ENCODE data around the gene SELENOW.

SELENOW gene

DNA sequence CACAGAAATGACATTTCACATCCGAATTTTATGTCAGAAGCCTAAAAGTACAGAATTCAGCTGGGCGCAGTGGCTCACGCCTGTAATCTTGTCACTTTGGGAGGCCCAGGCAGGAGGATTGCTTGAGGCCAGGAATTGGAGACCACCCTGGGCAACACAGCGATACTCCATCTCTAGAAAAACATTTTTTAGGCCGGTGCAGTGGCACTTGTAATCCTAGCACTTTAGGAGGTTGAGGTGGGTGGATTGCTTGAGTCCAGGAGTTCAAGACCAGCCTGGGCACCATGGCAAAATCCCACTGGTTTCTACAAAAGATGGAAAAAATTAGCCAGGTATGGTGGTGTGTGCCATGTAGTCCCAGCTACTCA lies 17.9 kb upstream of the SELENOW start:
- Histone ChIP-seq H3F3A (ENCODE audit: low read depth) (no peaks in the 10 kb centered on the region), H3K9ac (ENCODE audit: low read depth, low read length, poor library complexity, severe bottlenecking) (no peak overlapping the region), H4K20me1 (ENCODE audit: insufficient read depth, low read length, poor library complexity, severe bottlenecking) (no peaks in the 10 kb centered on the region), H3K9me2 (replicated peaks; ENCODE audit: low read depth, low read length) (no peaks in the 10 kb centered on the region), H2AFZ (ENCODE audit: low read length) (no peak overlapping the region), H3K4me1 (ENCODE audit: insufficient read depth, low read length, poor library complexity, severe bottlenecking) (peaks cover 3% of the 10 kb centered on the region), H3K79me2 (ENCODE audit: insufficient read depth, low read length) (no peaks in the 10 kb centered on the region; the same call in 1 of the 2 replicates), H3K36me3 (ENCODE audit: insufficient read depth, low read length) (peaks cover 29% of the 10 kb centered on the region; the same call in 1 of the 2 replicates), H3K4me3 (ENCODE audit: low read length, poor library complexity, severe bottlenecking) (no peak overlapping the region), H3K27me3 (ENCODE audit: insufficient read depth, low read length, poor library complexity, severe bottlenecking) (no peaks in the 10 kb centered on the region), H3K4me2 (ENCODE audit: low read depth, low read length, poor library complexity, severe bottlenecking) (no peak overlapping the region), H3K9me3 (ENCODE audit: insufficient read depth, low read depth, low read length) (no peaks in the 10 kb centered on the region)
- TF ChIP-seq, protein P1, sequence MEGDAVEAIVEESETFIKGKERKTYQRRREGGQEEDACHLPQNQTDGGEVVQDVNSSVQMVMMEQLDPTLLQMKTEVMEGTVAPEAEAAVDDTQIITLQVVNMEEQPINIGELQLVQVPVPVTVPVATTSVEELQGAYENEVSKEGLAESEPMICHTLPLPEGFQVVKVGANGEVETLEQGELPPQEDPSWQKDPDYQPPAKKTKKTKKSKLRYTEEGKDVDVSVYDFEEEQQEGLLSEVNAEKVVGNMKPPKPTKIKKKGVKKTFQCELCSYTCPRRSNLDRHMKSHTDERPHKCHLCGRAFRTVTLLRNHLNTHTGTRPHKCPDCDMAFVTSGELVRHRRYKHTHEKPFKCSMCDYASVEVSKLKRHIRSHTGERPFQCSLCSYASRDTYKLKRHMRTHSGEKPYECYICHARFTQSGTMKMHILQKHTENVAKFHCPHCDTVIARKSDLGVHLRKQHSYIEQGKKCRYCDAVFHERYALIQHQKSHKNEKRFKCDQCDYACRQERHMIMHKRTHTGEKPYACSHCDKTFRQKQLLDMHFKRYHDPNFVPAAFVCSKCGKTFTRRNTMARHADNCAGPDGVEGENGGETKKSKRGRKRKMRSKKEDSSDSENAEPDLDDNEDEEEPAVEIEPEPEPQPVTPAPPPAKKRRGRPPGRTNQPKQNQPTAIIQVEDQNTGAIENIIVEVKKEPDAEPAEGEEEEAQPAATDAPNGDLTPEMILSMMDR (conservative IDR thresholded peaks at IDR 0.05; ENCODE audit: low read length) = no peak
- no peak for TF ChIP-seq EZH2phosphoT487 (IDR thresholded peaks at IDR 0.05; ENCODE audit: borderline replicate concordance)

DNA sequence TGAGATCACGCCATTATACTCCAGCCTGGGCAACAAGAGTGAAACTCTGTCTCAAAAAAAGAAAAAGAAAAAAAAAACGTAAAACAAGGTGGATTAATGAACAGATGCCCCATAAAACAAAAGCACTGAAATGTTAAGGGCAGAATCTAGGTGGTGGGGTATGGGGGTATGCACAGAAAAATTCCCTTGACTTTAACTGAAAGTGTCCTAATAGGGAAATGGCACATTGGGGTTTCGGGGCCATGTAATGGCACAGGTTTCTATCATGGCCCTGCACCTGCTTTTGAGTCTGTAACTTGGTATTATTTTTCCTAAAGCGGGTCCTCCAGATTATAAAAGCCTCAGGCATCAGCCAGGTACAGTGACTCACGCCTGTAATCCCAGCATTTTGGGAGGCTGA lies 16.9 kb upstream of the SELENOW start:
- Histone ChIP-seq H3F3A (ENCODE audit: low read depth) (no peaks in the 10 kb centered on the region), H3K9ac (ENCODE audit: low read depth, low read length, poor library complexity, severe bottlenecking) (no peak overlapping the region), H4K20me1 (ENCODE audit: insufficient read depth, low read length, poor library complexity, severe bottlenecking) (no peaks in the 10 kb centered on the region), H3K27me3 (ENCODE audit: insufficient read depth, low read length, poor library complexity, severe bottlenecking) (no peaks in the 10 kb centered on the region), H3K4me1 (ENCODE audit: insufficient read depth, low read length, poor library complexity, severe bottlenecking) (peaks cover 3% of the 10 kb centered on the region), H3K9me3 (ENCODE audit: insufficient read depth, low read depth, low read length) (no peaks in the 10 kb centered on the region), H3K9me2 (replicated peaks; ENCODE audit: low read depth, low read length) (no peaks in the 10 kb centered on the region), H3K79me2 (ENCODE audit: insufficient read depth, low read length) (no peaks in the 10 kb centered on the region; the same call in 1 of the 2 replicates), H2AFZ (ENCODE audit: low read length) (no peak overlapping the region), H3K36me3 (ENCODE audit: insufficient read depth, low read length) (peaks cover 20% of the 10 kb centered on the region; the same call in 1 of the 2 replicates), H3K4me2 (ENCODE audit: low read depth, low read length, poor library complexity, severe bottlenecking) (no peak overlapping the region), H3K4me3 (ENCODE audit: low read length, poor library complexity, severe bottlenecking) (no peak overlapping the region)
- TF ChIP-seq EZH2phosphoT487 (IDR thresholded peaks at IDR 0.05; ENCODE audit: borderline replicate concordance) = no peak
- TF ChIP-seq, protein P1 (conservative IDR thresholded peaks at IDR 0.05; ENCODE audit: low read length) = no peak

- no peaks in the 10 kb centered on the region for H3K79me2 ChIP-seq (ENCODE audit: insufficient read depth, low read length)
- H3K9me2 ChIP-seq (replicated peaks; ENCODE audit: low read depth, low read length) = no peaks in the 10 kb centered on the region
- H3K27me3 ChIP-seq (ENCODE audit: insufficient read depth, low read length, poor library complexity, severe bottlenecking) = no peaks in the 10 kb centered on the region
- H3K9ac ChIP-seq (ENCODE audit: low read depth, low read length, poor library complexity, severe bottlenecking) = no peak overlapping the region
- no peak for TF ChIP-seq EZH2phosphoT487 (IDR thresholded peaks at IDR 0.05; ENCODE audit: borderline replicate concordance)
- TF ChIP-seq, protein P1 (conservative IDR thresholded peaks at IDR 0.05; ENCODE audit: low read length) = no peak
- no peaks in the 10 kb centered on the region for H4K20me1 ChIP-seq (ENCODE audit: insufficient read depth, low read length, poor library complexity, severe bottlenecking)
- H3K4me3 ChIP-seq (ENCODE audit: low read length, poor library complexity, severe bottlenecking) = no peak overlapping the region
- no peaks in the 10 kb centered on the region for H3K9me3 ChIP-seq (ENCODE audit: insufficient read depth, low read depth, low read length)
- H3F3A ChIP-seq (ENCODE audit: low read depth) = no peaks in the 10 kb centered on the region
- no peak overlapping the region for H3K4me2 ChIP-seq (ENCODE audit: low read depth, low read length, poor library complexity, severe bottlenecking)
- H2AFZ ChIP-seq (ENCODE audit: low read length) = no peak overlapping the region
- H3K36me3 ChIP-seq (ENCODE audit: insufficient read depth, low read length) = peaks cover 14% of the 10 kb centered on the region; the same call in 1 of the 2 replicates
- peaks cover 3% of the 10 kb centered on the region for H3K4me1 ChIP-seq (ENCODE audit: insufficient read depth, low read length, poor library complexity, severe bottlenecking)
Observed at GRCh38 chr19:47762151-47762550, 16.4 kb upstream of the SELENOW start.

Measured in Loucy (cell line).